ENCODE data around the gene KANSL1. TPM values are rescaled to one million over a fixed set of nuclear protein-coding genes. Genes with fewer than 3 reads are reported as not detected.

Gene KANSL1
- total and polyA plus RNA-seq, 4 donors = 16.2 to 189 (median 47.4) TPM

- H3K4me3 ChIP-seq = no peak overlapping the region
- H3K4me1 ChIP-seq (ENCODE audit: control insufficient read depth in 5 of 5, insufficient read depth in 5 of 5, low read length in 5 of 5) = peaks cover 0 to 11% (median 5%) of the 10 kb centered on the region in 5 donors
- no peaks in the 10 kb centered on the region for H3K27me3 ChIP-seq (ENCODE audit: control insufficient read depth in 3 of 3, insufficient read depth in 3 of 3, low read length in 2 of 3)
- no peaks in the 10 kb centered on the region for H3K9me3 ChIP-seq (ENCODE audit: control insufficient read depth in 4 of 4, insufficient read depth in 3 of 4, low read length in 3 of 4)
- ATAC-seq (ENCODE audit: insufficient read depth, low FRiP score) = no peak
- no peak for TF ChIP-seq CTCF (IDR thresholded peaks at IDR 0.05; ENCODE audit: control extremely low read depth, extremely low read depth)
- no peak overlapping the region for H3K9ac ChIP-seq (ENCODE audit: insufficient read depth in 1 of 2, low read length in 2 of 2)
- 80 to 87% methylated on average over 7 of the region's 7 CpGs for WGBS, 2 donors
- no peak overlapping the region for H3K27ac ChIP-seq (ENCODE audit: low read depth in 1 of 2, low read length in 1 of 2)
- DNase-seq = no peak
- no peaks in the 10 kb centered on the region for H3K36me3 ChIP-seq (ENCODE audit: control insufficient read depth in 4 of 4, insufficient read depth in 4 of 4, low read length in 4 of 4)
Observed at GRCh38 chr17:46000292-46000691, 192.9 kb downstream of the KANSL1 start.

GRCh38 chr17:45999900-46000290 is 193.3 kb downstream of the KANSL1 start:
- Histone ChIP-seq H3K4me3 (no peak overlapping the region), H3K4me1 (ENCODE audit: control insufficient read depth in 5 of 5, insufficient read depth in 5 of 5, low read length in 5 of 5) (peaks cover 0 to 11% (median 6%) of the 10 kb centered on the region in 5 donors), H3K36me3 (ENCODE audit: control insufficient read depth in 4 of 4, insufficient read depth in 4 of 4, low read length in 4 of 4) (no peaks in the 10 kb centered on the region), H3K9ac (ENCODE audit: insufficient read depth in 1 of 2, low read length in 2 of 2) (no peak overlapping the region), H3K27me3 (ENCODE audit: control insufficient read depth in 3 of 3, insufficient read depth in 3 of 3, low read length in 2 of 3) (no peaks in the 10 kb centered on the region), H3K9me3 (ENCODE audit: control insufficient read depth in 4 of 4, insufficient read depth in 3 of 4, low read length in 3 of 4) (no peaks in the 10 kb centered on the region), H3K27ac (ENCODE audit: low read depth in 1 of 2, low read length in 1 of 2) (no peak overlapping the region)
- no peak for DNase-seq
- WGBS, 2 donors = 80 to 88% methylated on average over 9 of the region's 9 CpGs
- no peak for TF ChIP-seq CTCF (IDR thresholded peaks at IDR 0.05; ENCODE audit: control extremely low read depth, extremely low read depth)
- ATAC-seq (ENCODE audit: insufficient read depth, low FRiP score) = no peak

GRCh38 chr17:45998987-45999899 is 194.0 kb downstream of the KANSL1 start, which contains the start of gene STH:
STH (plus strand) TSS chr17:45999250; CDS start chr17:45999280, 30 bp downstream.
- 82% methylated on average over 8 of the region's 8 CpGs for WGBS, 2 donors
- ATAC-seq (ENCODE audit: insufficient read depth, low FRiP score) = no peak

More at GRCh38 chr17:45998987-45999899, 194.0 kb downstream of the KANSL1 start, which contains the start of gene STH:
- H3K4me3 ChIP-seq = no peak within 1 kb of the TSS
- no peaks in the 10 kb centered on the region for H3K9me3 ChIP-seq (ENCODE audit: control insufficient read depth in 4 of 4, insufficient read depth in 3 of 4, low read length in 3 of 4)
- H3K36me3 ChIP-seq (ENCODE audit: control insufficient read depth in 4 of 4, insufficient read depth in 4 of 4, low read length in 4 of 4) = no peaks in the 10 kb centered on the region
- no peak for DNase-seq
- H3K4me1 ChIP-seq (ENCODE audit: control insufficient read depth in 5 of 5, insufficient read depth in 5 of 5, low read length in 5 of 5) = peaks cover 0 to 9% (median 6%) of the 10 kb centered on the region in 5 donors
- TF ChIP-seq CTCF (IDR thresholded peaks at IDR 0.05; ENCODE audit: control extremely low read depth, extremely low read depth) = no peak
- H3K27ac ChIP-seq (ENCODE audit: low read depth in 1 of 2, low read length in 1 of 2) = no peak within 1 kb of the TSS
- H3K27me3 ChIP-seq (ENCODE audit: control insufficient read depth in 3 of 3, insufficient read depth in 3 of 3, low read length in 2 of 3) = no peaks in the 10 kb centered on the region
- no peak within 1 kb of the TSS for H3K9ac ChIP-seq (ENCODE audit: insufficient read depth in 1 of 2, low read length in 2 of 2)
